HG03521 (cell line): ENCODE results near the gene LYL1.

Source experiments
- ATAC-seq: cut with Tn5 transposase; IDR thresholded peaks from one replicate; pipeline ENCODE4 v1.9.1; 2021; ENCODE audit warnings: mild to moderate bottlenecking, moderate library complexity; ENCODE audit not compliant: unreplicated experiment

Gene LYL1

GRCh38 chr19:13060233-13060963 lies 42.3 kb downstream of the LYL1 start:
- no peak for ATAC-seq

- ATAC-seq: no peak
These were observed 43.6 kb downstream of the LYL1 start for GRCh38 chr19:13058951-13059660.

- no peak for ATAC-seq
These were observed 44.9 kb downstream of the LYL1 start for GRCh38 chr19:13057744-13058143.

- no peak for ATAC-seq
These were observed 45.5 kb downstream of the LYL1 start for GRCh38 chr19:13057147-13057572.

- ATAC-seq: no peak
These were observed 46.5 kb downstream of the LYL1 start for GRCh38 chr19:13056052-13056660.

- no peak for ATAC-seq
These were observed 47.2 kb downstream of the LYL1 start for GRCh38 chr19:13055213-13056051.

- no peak for ATAC-seq
These were observed 47.9 kb downstream of the LYL1 start for GRCh38 chr19:13054626-13055212.

GRCh38 chr19:13053761-13054625 lies 48.7 kb downstream of the LYL1 start:
- ATAC-seq: no peak

- no peak for ATAC-seq
These were observed 49.4 kb downstream of the LYL1 start for GRCh38 chr19:13053238-13053637.

- no peak for ATAC-seq
These were observed 50.0 kb downstream of the LYL1 start for GRCh38 chr19:13052447-13053175.

- ATAC-seq: no peak
These were observed 51.0 kb downstream of the LYL1 start for GRCh38 chr19:13051557-13052165.

- ATAC-seq: no peak
These were observed 52.4 kb downstream of the LYL1 start for GRCh38 chr19:13050274-13050673.
